Dermis blood vessel endothelial cell (primary cell): ENCODE results near the gene STPG2. TPM values are rescaled to one million over a fixed set of nuclear protein-coding genes. Genes with fewer than 3 reads are reported as not detected.
"Not testable (repeated sequence)": the region's sequence is repeated elsewhere in the genome, so short reads cannot be mapped to it uniquely, and the experiment has no call there.

Experiments
- DNase-seq: peaks from one replicate; pipeline ENCODE4 v3.0.0; 2010
- total RNA-seq: library from RNA; depleted of rRNA; stranded (reverse); fragments of >200 nt; gene quantifications from 2 replicates; pipeline ENCODE4 v1.2.3, GENCODE V29; 2014

STPG2 gene
- total RNA-seq, 1 donor from 2014 or later, result 0.17 TPM

GRCh38 chr4:97938141-97938540 is 205.1 kb downstream of the STPG2 start:
- DNase-seq, result no peak

- DNase-seq, result no peak
Measured at GRCh38 chr4:97924341-97924958, 218.8 kb downstream of the STPG2 start.

- no peak for DNase-seq
Measured at GRCh38 chr4:97923096-97923495, 220.2 kb downstream of the STPG2 start.

- no peak for DNase-seq
Measured at GRCh38 chr4:97917115-97917514, 226.2 kb downstream of the STPG2 start.

- DNase-seq, result no peak
Measured at GRCh38 chr4:97912156-97912555, 231.1 kb downstream of the STPG2 start.

- DNase-seq, result no peak
Measured at GRCh38 chr4:97911236-97911906, 231.9 kb downstream of the STPG2 start.

GRCh38 chr4:97910005-97910404 is 233.3 kb downstream of the STPG2 start:
- DNase-seq, result no peak

GRCh38 chr4:97903436-97904189 is 239.7 kb downstream of the STPG2 start:
- not testable (repeated sequence) for DNase-seq

- no peak for DNase-seq
Measured at GRCh38 chr4:97900229-97900628, 243.0 kb downstream of the STPG2 start.

GRCh38 chr4:97892592-97893266 is 250.5 kb downstream of the STPG2 start:
- no peak for DNase-seq

- no peak for DNase-seq
Measured at GRCh38 chr4:97879942-97880341, 263.3 kb downstream of the STPG2 start.

GRCh38 chr4:97868097-97868496 is 275.2 kb downstream of the STPG2 start:
- DNase-seq, result no peak

- no peak for DNase-seq
Measured at GRCh38 chr4:97867557-97868091, 275.7 kb downstream of the STPG2 start.

GRCh38 chr4:97866821-97867556 is 276.3 kb downstream of the STPG2 start:
- no peak for DNase-seq

- no peak for DNase-seq
Measured at GRCh38 chr4:97851115-97851514, 292.2 kb downstream of the STPG2 start.

GRCh38 chr4:97845758-97846157 is 297.5 kb downstream of the STPG2 start:
- no peak for DNase-seq

- no peak for DNase-seq
Measured at GRCh38 chr4:97841512-97841911, 301.8 kb downstream of the STPG2 start.

GRCh38 chr4:97836662-97837061 is 306.6 kb downstream of the STPG2 start:
- DNase-seq, result no peak

- no peak for DNase-seq
Measured at GRCh38 chr4:97828646-97829045, 314.6 kb downstream of the STPG2 start.

GRCh38 chr4:97819294-97819693 is 324.0 kb downstream of the STPG2 start:
- DNase-seq, result no peak

GRCh38 chr4:97812768-97813167 is 330.5 kb downstream of the STPG2 start:
- DNase-seq, result no peak

- no peak for DNase-seq
Measured at GRCh38 chr4:97786306-97786920, 356.9 kb downstream of the STPG2 start.
